Stomach (tissue), 9 donors: ENCODE measurements around the gene PAX1. TPM values are rescaled to one million over a fixed set of nuclear protein-coding genes. Genes with fewer than 3 reads are reported as not detected.

ENCODE experiments used
- DNase-seq, 2 donors: peaks; one replicate each; pipeline versions ENCODE4 v3.0.0 to v3.0.0-alpha.2; 2013 to 2019
- H3K27ac ChIP-seq, 5 donors: fragments of 200-600 bp in 4 of 5; sonication (generic) in 4 of 5; one replicate each; pipeline ENCODE4 v1.5.1; 2013 to 2019; ENCODE audit warnings: mild to moderate bottlenecking in 1 of 5, moderate library complexity in 1 of 5
- H3K27me3 ChIP-seq, 3 donors: fragments of 200-600 bp; sonication (generic); one replicate each; pipeline ENCODE4 v1.5.1; 2017 to 2019; ENCODE audit warnings: mixed run types in 1 of 3
- H3K36me3 ChIP-seq, 4 donors: fragments of 200-600 bp; sonication (generic); 1 replicate in 3 of 4; 2 replicates in 1 of 4; pipeline ENCODE4 v1.5.1; 2016 to 2019
- H3K4me1 ChIP-seq, 4 donors: fragments of 200-600 bp; sonication (generic); one replicate each; pipeline ENCODE4 v1.5.1; 2016 to 2019
- H3K4me3 ChIP-seq, 4 donors: fragments of 200-600 bp; sonication (generic) in 3 of 4; one replicate each; pipeline ENCODE4 v1.5.1; 2016 to 2019; ENCODE audit warnings: mild to moderate bottlenecking in 1 of 4
- H3K9me3 ChIP-seq, 4 donors: fragments of 200-600 bp; sonication (generic); one replicate each; pipeline ENCODE4 v1.5.1; 2016 to 2019
- EP300 ChIP-seq: sonication (generic); formaldehyde crosslinking; IDR thresholded peaks from one replicate; pipeline ENCODE4 v1.6.1; 2017; ENCODE audit warnings: antibody characterized with exemption
- POLR2A ChIP-seq, 4 donors: fragments of 450-650 bp; IDR thresholded peaks; one replicate each; pipeline ENCODE4 v1.6.1; 2016; ENCODE audit warnings: antibody characterized with exemption in 4 of 4, control low read depth in 2 of 4, mild to moderate bottlenecking in 1 of 4, moderate library complexity in 1 of 4
- POLR2AphosphoS5 ChIP-seq, 3 donors: sonication (generic); formaldehyde crosslinking; IDR thresholded peaks; one replicate each; pipeline ENCODE4 v1.6.1; 2016; ENCODE audit warnings: antibody characterized with exemption in 3 of 3
- WGBS, 5 donors: extraction: QIAGEN DNeasy Blood & Tissue Kit in 3 of 5; methylation state at CpG; one replicate each; pipeline versions ENCODE4 v1.1.5 to v1.1.7; 2013 to 2018; 5-methylcytosine and 5-hydroxymethylcytosine counted together
- intact Hi-C: fragments of 100-400 bp; cut with DNase I; formaldehyde crosslinking; loops from one replicate; pipeline ENCODE4 v1.15.1; 2023; ENCODE audit warnings: low total_unique reads
- polyA plus RNA-seq, 3 donors: library from polyadenylated mRNA; stranded (reverse); fragments of 200-250 nt; gene quantifications; one replicate each; pipeline ENCODE4 v1.2.3, GENCODE V29; 2013
- total RNA-seq, 5 donors: library from RNA; depleted of rRNA; stranded (reverse); fragments of >200 nt; gene quantifications; one replicate each; pipeline versions ENCODE4 v1.1.0 to v1.2.3, GENCODE V29; 2014 to 2016
- TF ChIP-seq, protein P1 (sequence below), 7 experiments: fragments of 450-650 bp in 4 of 7; fragments of 200-600 bp in 3 of 7; sonication (generic) in 3 of 7; IDR thresholded peaks; one replicate each; pipeline ENCODE4 v1.5.1; 2016 to 2019; ENCODE audit warnings: antibody characterized with exemption in 7 of 7, control low read depth in 2 of 7, mild to moderate bottlenecking in 1 of 7
- donor health status: healthy with polysubstance abuse.
- donor health status: Bipolar disorder and iron deficiency.
- donor health status: healthy.

The PAX1 gene
- total and polyA plus RNA-seq, 8 donors, result not detected

DNA sequence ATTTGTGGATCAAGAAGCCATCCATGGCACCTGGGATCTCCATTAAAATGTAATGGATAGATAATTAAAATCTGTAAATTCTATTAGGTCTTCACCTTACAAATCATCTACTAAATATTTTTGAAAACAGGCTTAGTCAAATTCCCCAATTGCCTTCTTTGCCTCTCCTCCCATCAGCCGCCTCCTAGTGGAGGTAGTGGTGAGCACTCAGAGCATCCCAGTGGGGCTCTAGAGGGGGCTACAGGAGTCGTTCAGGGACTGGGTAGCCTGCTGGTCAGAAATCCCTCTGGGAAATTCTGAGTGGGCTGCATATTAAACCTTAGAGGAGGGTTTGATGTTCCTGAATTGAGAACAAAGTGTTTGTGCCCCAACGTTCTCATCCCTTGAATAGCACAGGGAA is 20.8 kb upstream of the PAX1 start:
- intact Hi-C loops, result no loop called here
- 36 to 58% (median 53%) methylated on average over 3 of the region's 3 CpGs for WGBS, 5 donors
- TF ChIP-seq, protein P1, sequence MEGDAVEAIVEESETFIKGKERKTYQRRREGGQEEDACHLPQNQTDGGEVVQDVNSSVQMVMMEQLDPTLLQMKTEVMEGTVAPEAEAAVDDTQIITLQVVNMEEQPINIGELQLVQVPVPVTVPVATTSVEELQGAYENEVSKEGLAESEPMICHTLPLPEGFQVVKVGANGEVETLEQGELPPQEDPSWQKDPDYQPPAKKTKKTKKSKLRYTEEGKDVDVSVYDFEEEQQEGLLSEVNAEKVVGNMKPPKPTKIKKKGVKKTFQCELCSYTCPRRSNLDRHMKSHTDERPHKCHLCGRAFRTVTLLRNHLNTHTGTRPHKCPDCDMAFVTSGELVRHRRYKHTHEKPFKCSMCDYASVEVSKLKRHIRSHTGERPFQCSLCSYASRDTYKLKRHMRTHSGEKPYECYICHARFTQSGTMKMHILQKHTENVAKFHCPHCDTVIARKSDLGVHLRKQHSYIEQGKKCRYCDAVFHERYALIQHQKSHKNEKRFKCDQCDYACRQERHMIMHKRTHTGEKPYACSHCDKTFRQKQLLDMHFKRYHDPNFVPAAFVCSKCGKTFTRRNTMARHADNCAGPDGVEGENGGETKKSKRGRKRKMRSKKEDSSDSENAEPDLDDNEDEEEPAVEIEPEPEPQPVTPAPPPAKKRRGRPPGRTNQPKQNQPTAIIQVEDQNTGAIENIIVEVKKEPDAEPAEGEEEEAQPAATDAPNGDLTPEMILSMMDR (IDR thresholded peaks at IDR 0.05), result no peak
- TF ChIP-seq POLR2AphosphoS5 (IDR thresholded peaks at IDR 0.05), result no peak
- TF ChIP-seq EP300, result no peak
- TF ChIP-seq POLR2A (IDR thresholded peaks at IDR 0.05), result no peak
- Histone ChIP-seq H3K4me1 (no peaks in the 10 kb centered on the region), H3K36me3 (no peaks in the 10 kb centered on the region), H3K9me3 (no peaks in the 10 kb centered on the region), H3K27me3 (peaks cover 0 to 6% (median 0%) of the 10 kb centered on the region in 3 donors), H3K27ac (no peak overlapping the region), H3K4me3 (no peak overlapping the region)
- no peak for DNase-seq

DNA sequence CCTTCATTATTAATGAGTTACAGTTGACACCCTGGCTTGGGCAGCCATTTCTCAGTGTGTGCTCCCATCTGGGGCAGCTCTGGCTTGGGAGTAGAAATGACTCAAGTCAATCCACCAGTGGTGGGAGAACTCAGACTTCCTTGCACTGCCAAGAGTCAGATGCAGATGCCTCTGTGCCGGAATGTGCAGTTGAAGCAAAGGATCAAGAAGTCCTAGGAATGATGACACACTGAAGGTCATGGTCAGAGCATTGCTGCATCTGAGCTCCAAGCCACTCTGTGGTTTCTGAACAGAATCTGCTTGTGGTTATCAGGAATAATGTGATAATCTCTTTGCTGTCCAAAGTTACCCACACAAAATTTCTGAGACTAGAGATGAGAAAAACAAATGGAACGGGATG is 19.5 kb upstream of the PAX1 start:
- intact Hi-C loops, result no loop called here
- H3K36me3 ChIP-seq, result no peaks in the 10 kb centered on the region

DNA sequence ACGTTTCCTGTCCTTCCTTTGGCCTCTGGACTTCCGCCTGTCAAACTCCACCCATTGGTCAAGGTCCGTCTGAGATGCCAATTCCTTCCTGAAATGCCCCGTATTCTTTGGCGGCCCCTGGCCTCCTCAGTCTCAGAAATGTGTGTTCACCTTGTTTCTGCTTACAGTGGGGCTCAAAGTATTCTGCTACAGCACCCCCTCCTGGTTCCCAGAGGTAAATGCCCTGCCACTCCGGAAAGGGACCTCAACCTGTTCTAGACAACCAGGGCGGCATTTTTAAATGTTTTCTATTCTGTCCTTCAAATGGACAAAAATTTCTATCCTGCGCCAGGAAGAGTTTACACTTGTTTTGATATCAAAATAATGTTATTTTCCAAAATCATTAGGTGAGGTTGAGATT is 12.1 kb upstream of the PAX1 start:
- H3K27ac ChIP-seq, result no peak overlapping the region
- no peaks in the 10 kb centered on the region for H3K4me1 ChIP-seq
- no peaks in the 10 kb centered on the region for H3K36me3 ChIP-seq
- H3K9me3 ChIP-seq, result no peaks in the 10 kb centered on the region
- H3K27me3 ChIP-seq, result peaks cover 0 to 82% (median 8%) of the 10 kb centered on the region in 3 donors
- 23 to 35% (median 28%) methylated on average over 8 of the region's 8 CpGs for WGBS, 5 donors
- no peak overlapping the region for H3K4me3 ChIP-seq
- intact Hi-C loops, result no loop called here
- DNase-seq, result no peak
- TF ChIP-seq EP300 (no peak), POLR2AphosphoS5 (IDR thresholded peaks at IDR 0.05) (no peak), POLR2A (IDR thresholded peaks at IDR 0.05) (no peak)
- TF ChIP-seq, protein P1 (IDR thresholded peaks at IDR 0.05), result no peak

More for the DNA sequence above, 19.5 kb upstream of the PAX1 start:
- 72 to 92% (median 85%) methylated on average over 2 of the region's 2 CpGs for whole genome bisulfite sequencing, 5 donors
- H3K27me3 ChIP-seq, result peaks cover 0 to 18% (median 4%) of the 10 kb centered on the region in 3 donors
- no peaks in the 10 kb centered on the region for H3K9me3 ChIP-seq
- no peak overlapping the region for H3K4me3 ChIP-seq
- no peak overlapping the region for H3K27ac ChIP-seq
- DNase-seq, result no peak
- TF ChIP-seq, protein P1 (IDR thresholded peaks at IDR 0.05), result no peak
- no peak for TF ChIP-seq POLR2A (IDR thresholded peaks at IDR 0.05)
- no peak for TF ChIP-seq POLR2AphosphoS5 (IDR thresholded peaks at IDR 0.05)
- TF ChIP-seq EP300, result no peak
- H3K4me1 ChIP-seq, result no peaks in the 10 kb centered on the region

DNA sequence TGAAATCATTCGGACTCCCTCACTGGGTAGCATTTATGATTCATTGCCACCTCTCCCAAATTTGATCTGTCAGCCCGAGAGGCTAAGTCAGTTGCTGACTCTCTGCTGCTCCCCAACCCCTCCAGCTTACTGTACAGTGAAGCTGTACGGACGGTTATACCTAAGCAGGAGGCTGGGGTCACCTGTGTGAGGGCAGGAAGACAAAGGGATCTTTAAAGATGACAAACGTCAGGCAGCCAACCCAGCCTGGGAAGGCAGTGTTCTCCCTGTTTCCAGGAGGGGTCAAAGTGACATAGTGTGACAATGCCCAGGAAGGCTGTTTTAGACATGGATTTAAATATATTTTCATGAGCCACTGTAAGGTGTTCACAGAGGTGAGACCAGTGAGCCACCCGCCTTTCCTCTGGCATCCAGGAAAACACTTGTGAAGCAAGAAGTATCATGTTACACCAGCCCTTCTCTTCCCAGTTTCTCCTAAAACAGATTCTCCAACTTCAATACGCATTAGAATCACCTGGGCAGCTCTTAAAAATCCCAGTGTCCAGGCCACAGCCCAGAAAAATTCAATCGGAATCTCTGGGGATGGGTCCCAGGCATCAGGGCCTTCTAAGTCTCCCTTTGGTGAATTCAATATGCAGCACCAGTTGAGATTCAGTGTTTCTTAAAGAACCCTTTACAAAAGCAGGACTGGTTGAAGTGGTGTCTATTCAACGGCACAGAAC is 6.8 kb upstream of the PAX1 start:
- no peak overlapping the region for H3K4me3 ChIP-seq
- no peak overlapping the region for H3K27ac ChIP-seq
- no peaks in the 10 kb centered on the region for H3K9me3 ChIP-seq
- intact Hi-C loops, result no loop called here
- peaks cover 17 to 99% (median 52%) of the 10 kb centered on the region in 3 donors for H3K27me3 ChIP-seq
- TF ChIP-seq EP300, result no peak
- TF ChIP-seq, protein P1 (IDR thresholded peaks at IDR 0.05), result no peak
- DNase-seq, result no peak
- WGBS, 5 donors, result 15 to 25% (median 19%) methylated on average over 9 of the region's 9 CpGs
- no peaks in the 10 kb centered on the region for H3K36me3 ChIP-seq
- peaks cover 0 to 25% (median 9%) of the 10 kb centered on the region in 4 donors for H3K4me1 ChIP-seq
